Urinary bladder (tissue), 4 donors: ENCODE measurements around the gene ACOXL. TPM values are rescaled to one million over a fixed set of nuclear protein-coding genes. Genes with fewer than 3 reads are reported as not detected.
"Not testable (repeated sequence)": the region's sequence is repeated elsewhere in the genome, so short reads cannot be mapped to it uniquely, and the experiment has no call there.

ENCODE experiments used
- DNase-seq: peaks from one replicate; pipeline ENCODE4 v3.0.0-alpha.2; 2015; ENCODE audit errors: extremely low spot score
- H3K27ac ChIP-seq: one replicate; pipeline ENCODE4 v1.5.1; 2013; ENCODE audit warnings: low read depth, mild to moderate bottlenecking, moderate library complexity
- H3K36me3 ChIP-seq: one replicate; pipeline ENCODE4 v1.6.1; 2013; ENCODE audit warnings: mild to moderate bottlenecking, moderate library complexity; ENCODE audit not compliant: insufficient read depth
- H3K4me1 ChIP-seq: one replicate; pipeline ENCODE4 v1.6.1; 2013; ENCODE audit warnings: mild to moderate bottlenecking, moderate library complexity; ENCODE audit not compliant: insufficient read depth
- H3K4me3 ChIP-seq: one replicate; pipeline ENCODE4 v1.5.1; 2013; ENCODE audit warnings: low read depth, low read length
- WGBS: extraction: QIAGEN DNeasy Blood & Tissue Kit; methylation state at CpG from one replicate; pipeline ENCODE4 v1.1.7; 2013; 5-methylcytosine and 5-hydroxymethylcytosine counted together
- polyA plus RNA-seq: library from polyadenylated mRNA; stranded (reverse); fragments of 200-250 nt; gene quantifications from one replicate; pipeline ENCODE4 v1.2.3, GENCODE V29; 2013
- total RNA-seq: library from RNA; depleted of rRNA; stranded (reverse); fragments of >200 nt; gene quantifications from one replicate; pipeline ENCODE4 v1.2.3, GENCODE V29; 2014
- donor health status: healthy with polysubstance abuse.
- donor health status: healthy.

ACOXL gene
- total and polyA plus RNA-seq, 2 donors, result 1.2 to 6.2 TPM

GRCh38 chr2:110959198-110959597 is 226.8 kb downstream of the ACOXL start:
- Histone ChIP-seq H3K4me3 (no peak overlapping the region), H3K27ac (no peak overlapping the region), H3K4me1 (no peaks in the 10 kb centered on the region), H3K36me3 (no peaks in the 10 kb centered on the region)
- WGBS, result 78% methylated on average over 7 of the region's 7 CpGs
- DNase-seq, result no peak

- Histone ChIP-seq H3K4me3 (no peak overlapping the region), H3K4me1 (no peaks in the 10 kb centered on the region), H3K36me3 (no peaks in the 10 kb centered on the region), H3K27ac (no peak overlapping the region)
- DNase-seq, result no peak
- WGBS, result 81% methylated on average over 10 of the region's 10 CpGs
Measured at GRCh38 chr2:110960281-110960680, 227.9 kb downstream of the ACOXL start.

- Histone ChIP-seq H3K4me1 (no peaks in the 10 kb centered on the region), H3K36me3 (no peaks in the 10 kb centered on the region), H3K4me3 (no peak overlapping the region), H3K27ac (no peak overlapping the region)
- DNase-seq, result no peak
- 80% methylated on average over 2 of the region's 2 CpGs for WGBS
Measured at GRCh38 chr2:110960954-110961353, 228.6 kb downstream of the ACOXL start.

GRCh38 chr2:110961643-110962042 is 229.3 kb downstream of the ACOXL start:
- H3K4me1 ChIP-seq, H3K4me3 ChIP-seq, DNase-seq, H3K36me3 ChIP-seq, H3K27ac ChIP-seq: not testable (repeated sequence)
- WGBS, result 87% methylated on average over 3 of the region's 3 CpGs

- no peak for DNase-seq
- H3K4me1 ChIP-seq, result no peaks in the 10 kb centered on the region
- H3K27ac ChIP-seq, result no peak overlapping the region
- no peak overlapping the region for H3K4me3 ChIP-seq
- H3K36me3 ChIP-seq, result no peaks in the 10 kb centered on the region
- WGBS, result 85% methylated on average over 2 of the region's 2 CpGs
Measured at GRCh38 chr2:110969696-110970095, 237.3 kb downstream of the ACOXL start.

GRCh38 chr2:110970201-110970600 is 237.8 kb downstream of the ACOXL start:
- Histone ChIP-seq H3K4me3 (no peak overlapping the region), H3K27ac (no peak overlapping the region), H3K36me3 (no peaks in the 10 kb centered on the region), H3K4me1 (no peaks in the 10 kb centered on the region)
- DNase-seq, result no peak
- WGBS, result 70% methylated on average over 2 of the region's 2 CpGs

- DNase-seq, result no peak
- Histone ChIP-seq H3K4me1 (no peaks in the 10 kb centered on the region), H3K36me3 (no peaks in the 10 kb centered on the region), H3K4me3 (no peak overlapping the region), H3K27ac (no peak overlapping the region)
- 74% methylated on average over 2 of the region's 2 CpGs for WGBS
Measured at GRCh38 chr2:110971811-110972210, 239.4 kb downstream of the ACOXL start.

GRCh38 chr2:110973262-110973661 is 240.9 kb downstream of the ACOXL start:
- Histone ChIP-seq H3K4me1 (no peaks in the 10 kb centered on the region), H3K4me3 (no peak overlapping the region), H3K27ac (no peak overlapping the region), H3K36me3 (no peaks in the 10 kb centered on the region)
- 69% methylated on average over 2 of the region's 2 CpGs for WGBS
- DNase-seq, result no peak

GRCh38 chr2:110977403-110977802 is 245.0 kb downstream of the ACOXL start:
- no peak for DNase-seq
- Histone ChIP-seq H3K27ac (no peak overlapping the region), H3K36me3 (no peaks in the 10 kb centered on the region), H3K4me3 (no peak overlapping the region), H3K4me1 (no peaks in the 10 kb centered on the region)
- WGBS, result 71% methylated on average over 4 of the region's 4 CpGs

- no peak for DNase-seq
- Histone ChIP-seq H3K36me3 (no peaks in the 10 kb centered on the region), H3K4me1 (no peaks in the 10 kb centered on the region), H3K27ac (no peak overlapping the region), H3K4me3 (no peak overlapping the region)
- WGBS, result 87% methylated on average over 6 of the region's 6 CpGs
Measured at GRCh38 chr2:110978148-110978547, 245.8 kb downstream of the ACOXL start.

- no peak overlapping the region for H3K4me3 ChIP-seq
- no peak overlapping the region for H3K27ac ChIP-seq
- WGBS, result 79% methylated on average over 12 of the region's 12 CpGs
- H3K36me3 ChIP-seq, result no peaks in the 10 kb centered on the region
- no peak for DNase-seq
- H3K4me1 ChIP-seq, result no peaks in the 10 kb centered on the region
Measured at GRCh38 chr2:110978756-110979470, 246.5 kb downstream of the ACOXL start.

GRCh38 chr2:110979471-110980338 is 247.3 kb downstream of the ACOXL start:
- 96% methylated on average over 10 of the region's 10 CpGs for WGBS
- DNase-seq, result no peak
- Histone ChIP-seq H3K27ac (no peak overlapping the region), H3K4me1 (no peaks in the 10 kb centered on the region), H3K4me3 (no peak overlapping the region), H3K36me3 (no peaks in the 10 kb centered on the region)

GRCh38 chr2:110980339-110981062 is 248.1 kb downstream of the ACOXL start:
- no peak for DNase-seq
- no peak overlapping the region for H3K4me3 ChIP-seq
- no peaks in the 10 kb centered on the region for H3K36me3 ChIP-seq
- no peak overlapping the region for H3K27ac ChIP-seq
- 92% methylated on average over 14 of the region's 14 CpGs for WGBS
- no peaks in the 10 kb centered on the region for H3K4me1 ChIP-seq

GRCh38 chr2:110983133-110983532 is 250.8 kb downstream of the ACOXL start:
- Histone ChIP-seq H3K27ac (no peak overlapping the region), H3K4me3 (no peak overlapping the region), H3K4me1 (no peaks in the 10 kb centered on the region), H3K36me3 (no peaks in the 10 kb centered on the region)
- DNase-seq, result peak; percentile 28
